ENCODE measurements around the gene SLITRK1.

The SLITRK1 gene, protein sequence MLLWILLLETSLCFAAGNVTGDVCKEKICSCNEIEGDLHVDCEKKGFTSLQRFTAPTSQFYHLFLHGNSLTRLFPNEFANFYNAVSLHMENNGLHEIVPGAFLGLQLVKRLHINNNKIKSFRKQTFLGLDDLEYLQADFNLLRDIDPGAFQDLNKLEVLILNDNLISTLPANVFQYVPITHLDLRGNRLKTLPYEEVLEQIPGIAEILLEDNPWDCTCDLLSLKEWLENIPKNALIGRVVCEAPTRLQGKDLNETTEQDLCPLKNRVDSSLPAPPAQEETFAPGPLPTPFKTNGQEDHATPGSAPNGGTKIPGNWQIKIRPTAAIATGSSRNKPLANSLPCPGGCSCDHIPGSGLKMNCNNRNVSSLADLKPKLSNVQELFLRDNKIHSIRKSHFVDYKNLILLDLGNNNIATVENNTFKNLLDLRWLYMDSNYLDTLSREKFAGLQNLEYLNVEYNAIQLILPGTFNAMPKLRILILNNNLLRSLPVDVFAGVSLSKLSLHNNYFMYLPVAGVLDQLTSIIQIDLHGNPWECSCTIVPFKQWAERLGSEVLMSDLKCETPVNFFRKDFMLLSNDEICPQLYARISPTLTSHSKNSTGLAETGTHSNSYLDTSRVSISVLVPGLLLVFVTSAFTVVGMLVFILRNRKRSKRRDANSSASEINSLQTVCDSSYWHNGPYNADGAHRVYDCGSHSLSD

DNA sequence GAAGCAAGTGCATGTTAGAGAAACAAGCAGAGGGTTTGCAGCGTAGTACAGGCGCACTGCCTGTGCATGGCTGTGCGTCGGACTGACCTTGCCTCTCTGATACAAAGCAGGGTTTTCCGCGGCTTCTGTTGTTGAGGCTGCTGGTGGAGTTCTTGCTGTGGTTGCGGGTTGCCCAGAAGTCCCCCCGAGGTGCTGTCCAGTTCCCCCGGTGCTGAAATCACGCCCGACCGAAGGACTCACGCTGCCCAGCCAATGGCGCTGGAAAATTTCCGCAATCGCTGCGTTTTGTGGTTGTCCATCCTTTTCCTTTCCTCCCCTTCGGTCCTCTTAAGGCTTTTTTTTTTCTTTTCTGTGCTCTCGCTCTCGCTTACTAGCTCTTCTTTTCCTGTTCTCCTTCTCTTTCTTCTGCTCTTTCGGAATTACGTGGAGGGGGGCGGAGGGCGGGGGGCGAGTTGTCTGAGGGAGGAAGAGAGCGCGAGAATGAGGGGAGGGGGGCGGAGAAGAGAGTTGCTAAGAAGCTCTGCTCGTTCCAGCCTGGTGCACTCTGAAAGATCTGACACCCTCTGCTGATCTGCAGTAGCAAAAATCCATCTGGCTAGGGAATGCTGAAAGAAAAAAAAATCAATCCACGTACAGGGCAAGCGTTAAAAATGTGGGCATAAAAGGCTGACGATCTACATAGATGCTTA, at the start of gene SLITRK1:
TSS of gene SLITRK1 (minus strand) at position 558 of the 689 bp plus-strand sequence. CDS start 967 bp downstream, outside the sequence.
- peak; percentile 33 for DNase-seq

DNA sequence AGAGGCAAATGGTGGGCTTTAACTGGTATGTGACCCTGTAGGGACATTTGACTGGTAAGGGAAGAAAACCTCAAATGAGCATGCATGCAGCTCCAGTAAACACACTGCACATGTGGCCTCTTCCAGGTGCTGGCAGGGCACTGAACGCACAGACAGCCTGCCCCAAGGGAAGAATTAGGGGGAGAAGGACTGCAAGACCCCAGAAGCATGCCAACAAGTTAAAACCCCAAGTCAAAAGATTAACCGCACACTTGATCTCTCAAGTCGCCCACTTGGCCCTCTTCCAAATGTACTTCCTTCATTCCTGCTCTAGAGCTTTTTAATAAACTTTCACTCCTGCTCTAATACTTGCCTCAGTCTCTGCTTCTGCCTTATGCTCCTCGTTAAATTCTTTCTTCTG, 46.9 kb upstream of the SLITRK1 start:
- no peak for DNase-seq

DNA sequence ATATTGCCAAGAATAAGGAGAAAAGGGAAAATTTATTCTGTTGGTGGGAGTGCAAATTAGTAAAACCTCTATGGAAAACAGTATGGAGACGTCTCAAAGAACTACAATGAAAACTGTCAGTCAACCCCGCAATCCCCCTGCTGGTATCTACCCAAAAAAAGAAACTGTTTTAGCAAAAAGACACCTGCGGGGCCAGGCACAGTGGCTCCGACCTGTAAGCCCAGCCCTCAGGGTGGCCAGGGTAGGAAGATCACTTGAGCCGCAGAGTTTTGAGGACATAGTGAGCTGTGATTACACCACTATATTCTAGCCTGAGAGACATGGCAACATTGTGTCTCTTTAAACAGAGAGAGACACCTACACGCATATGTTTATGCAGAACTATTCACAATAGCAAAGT, 37.5 kb upstream of the SLITRK1 start:
- no peak for DNase-seq

DNA sequence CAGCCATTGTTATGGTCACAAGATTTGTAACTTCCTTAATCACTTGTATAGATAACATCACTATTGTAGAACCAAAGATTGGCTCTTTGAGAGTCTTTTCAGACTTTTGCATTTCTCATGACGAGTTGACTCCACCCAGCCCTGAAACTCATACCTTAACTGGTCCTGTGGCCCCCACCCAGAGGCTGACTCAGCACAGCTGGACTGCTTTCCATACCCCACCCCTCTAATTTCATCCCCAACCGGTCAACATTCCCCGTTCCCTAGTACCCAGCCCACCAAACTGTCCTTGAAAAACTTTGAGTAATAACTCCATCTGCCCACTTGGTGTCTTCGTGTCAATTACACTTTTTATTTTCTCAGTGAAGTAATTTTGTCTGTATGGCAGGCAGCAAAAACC, 32.1 kb upstream of the SLITRK1 start:
- no peak for DNase-seq

DNA sequence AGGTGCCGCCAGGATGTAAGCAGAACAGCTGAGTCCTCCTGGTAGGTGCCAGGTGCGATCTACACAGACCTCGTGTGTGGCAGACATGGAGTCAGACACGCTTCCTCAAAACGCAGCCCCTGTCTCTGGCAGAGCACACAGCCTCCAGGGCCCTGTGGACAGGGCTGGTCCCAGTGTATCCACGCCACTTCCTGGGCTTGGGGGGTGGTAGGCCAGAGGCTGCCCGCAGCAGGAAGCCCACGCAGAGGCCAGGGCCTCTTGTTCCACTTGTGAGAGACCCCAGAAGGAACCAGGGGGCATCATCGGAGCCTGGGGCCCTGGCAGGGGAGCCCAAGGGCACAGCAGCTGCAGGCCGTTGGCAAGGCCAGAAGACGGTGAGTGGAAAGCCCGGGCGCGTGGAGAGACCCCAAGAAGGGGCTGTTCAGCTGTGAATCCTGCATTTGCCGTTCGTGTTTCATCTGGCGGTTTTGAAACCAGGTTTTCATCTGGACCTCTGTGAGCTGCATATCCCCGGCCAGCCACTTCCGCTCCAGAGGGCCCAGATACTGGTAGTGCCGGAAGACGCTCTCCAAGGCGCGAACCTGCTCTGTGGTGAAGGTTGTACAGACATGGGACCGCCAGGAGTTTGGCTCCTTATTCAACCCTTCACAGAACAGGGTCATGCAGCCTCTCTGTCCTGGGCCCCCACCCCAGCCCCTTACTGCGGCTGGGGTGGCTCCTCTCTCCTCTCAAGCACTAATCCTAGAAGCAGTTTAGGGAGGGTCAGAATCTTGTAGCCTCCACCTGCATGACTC, 25.1 kb upstream of the SLITRK1 start:
- DNase-seq, result no peak

DNA sequence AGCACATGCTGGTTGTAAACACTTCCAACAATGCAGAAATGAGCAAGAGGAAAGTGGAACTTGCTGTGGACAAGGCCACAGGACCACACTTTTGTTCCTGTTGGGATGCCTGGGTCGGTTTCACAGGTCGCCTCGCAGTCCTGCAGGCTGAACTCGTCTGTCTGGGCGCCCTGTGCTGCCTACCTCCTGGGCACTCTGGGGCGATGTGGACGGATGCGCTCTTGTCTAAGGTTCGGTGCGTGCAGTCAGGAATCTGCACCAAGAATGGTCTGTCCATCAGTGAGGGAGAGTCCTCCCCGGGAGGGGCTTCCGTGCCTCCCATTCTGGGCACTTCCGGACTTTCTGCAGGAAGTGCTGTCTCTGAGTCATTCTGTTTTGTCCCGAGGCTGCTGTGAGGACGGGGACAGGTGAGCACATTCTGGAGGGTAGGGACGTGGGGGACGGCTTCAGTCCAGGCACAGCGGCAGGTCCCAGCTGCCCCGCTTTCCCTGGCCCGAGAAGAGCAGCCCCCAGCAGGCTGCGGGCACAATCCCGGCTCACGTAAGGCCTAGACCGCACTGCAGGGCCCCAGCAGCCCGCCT, 24.1 kb upstream of the SLITRK1 start:
- DNase-seq, result no peak

DNA sequence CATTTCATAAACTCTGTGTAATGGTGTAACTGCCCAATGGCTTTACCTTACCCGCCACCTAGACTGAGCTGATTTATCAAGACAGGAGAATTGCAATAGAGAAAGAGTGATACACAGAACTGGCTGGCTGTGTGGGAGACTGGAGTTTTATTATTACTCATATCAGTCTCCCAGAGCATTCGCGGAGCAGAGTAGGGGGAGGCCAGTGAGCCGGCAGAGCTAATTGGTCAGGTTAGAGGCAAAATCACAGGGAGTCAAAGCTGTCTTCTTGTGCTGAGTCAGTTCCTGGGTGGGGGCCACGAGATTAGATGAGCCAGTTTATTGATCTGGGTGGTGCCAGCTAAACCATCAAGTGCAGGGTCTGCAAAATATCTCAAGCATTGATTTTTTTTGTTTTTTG, 23.4 kb upstream of the SLITRK1 start:
- DNase-seq, result no peak

DNA sequence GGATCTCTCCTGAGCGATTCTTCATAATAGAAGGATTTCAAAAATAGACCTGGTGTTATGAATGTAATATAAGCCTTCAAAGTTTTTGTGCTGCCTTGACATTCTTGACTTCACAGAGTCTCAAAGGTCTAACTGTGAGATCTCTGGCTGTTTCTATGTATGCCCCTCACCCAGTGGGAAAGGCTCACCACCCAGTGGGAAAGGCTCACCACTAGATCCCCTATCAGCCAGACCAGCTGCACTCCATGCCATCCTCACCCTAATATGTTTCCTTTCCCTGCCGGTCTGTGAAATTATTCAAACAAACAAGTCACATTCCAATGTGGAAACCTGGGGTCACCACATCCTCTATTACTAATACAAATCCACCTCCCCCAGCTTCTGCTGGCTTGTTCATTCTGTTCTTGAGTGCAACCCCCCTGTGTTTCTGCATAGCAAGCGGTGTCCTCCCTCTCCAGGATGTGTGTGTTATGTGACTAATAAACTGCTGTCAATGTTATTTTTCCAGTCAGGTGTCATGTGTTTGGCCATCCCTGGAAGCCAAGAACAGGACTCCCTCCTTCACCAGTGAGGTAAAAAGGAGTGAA, 13.8 kb upstream of the SLITRK1 start:
- DNase-seq, result no peak

DNA sequence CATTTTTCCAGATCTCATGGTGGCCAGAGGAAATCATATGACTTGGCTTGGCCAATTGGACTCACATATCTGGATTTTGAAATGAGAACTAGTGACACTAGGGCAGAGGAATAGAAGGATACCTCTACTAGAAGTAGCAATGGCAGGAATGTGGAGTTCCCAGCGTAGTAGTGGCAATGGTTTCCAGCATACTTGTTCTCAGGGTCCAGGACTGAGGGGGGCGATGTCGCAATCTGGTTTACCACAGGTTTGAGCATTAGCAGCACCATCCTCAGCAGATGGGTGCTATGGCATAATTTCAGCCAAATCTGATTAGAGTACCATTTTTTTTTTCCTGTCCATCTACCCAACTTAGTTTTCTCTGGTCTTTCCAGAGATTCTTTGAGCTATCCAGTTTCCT, 8.1 kb upstream of the SLITRK1 start:
- no peak for DNase-seq

DNA sequence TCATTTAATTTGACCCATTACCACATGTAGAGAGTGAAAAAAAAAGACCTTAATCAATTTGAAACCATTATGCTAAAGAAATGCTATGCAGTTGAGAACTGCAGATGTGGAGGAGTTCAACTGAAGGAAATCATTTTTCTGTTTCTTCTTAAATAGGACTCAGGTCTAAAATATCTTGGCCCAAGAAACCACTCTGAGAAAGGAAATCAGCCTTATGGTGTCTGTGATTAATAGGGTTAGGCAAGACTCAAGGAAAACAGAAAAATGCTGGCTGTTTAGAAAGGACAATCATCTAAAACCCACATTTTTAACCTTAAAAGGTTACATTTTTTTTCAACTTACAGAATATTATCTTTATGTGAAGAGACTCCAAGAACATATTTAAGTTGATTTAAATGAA, 1.9 kb upstream of the SLITRK1 start:
- DNase-seq, result no peak

DNA sequence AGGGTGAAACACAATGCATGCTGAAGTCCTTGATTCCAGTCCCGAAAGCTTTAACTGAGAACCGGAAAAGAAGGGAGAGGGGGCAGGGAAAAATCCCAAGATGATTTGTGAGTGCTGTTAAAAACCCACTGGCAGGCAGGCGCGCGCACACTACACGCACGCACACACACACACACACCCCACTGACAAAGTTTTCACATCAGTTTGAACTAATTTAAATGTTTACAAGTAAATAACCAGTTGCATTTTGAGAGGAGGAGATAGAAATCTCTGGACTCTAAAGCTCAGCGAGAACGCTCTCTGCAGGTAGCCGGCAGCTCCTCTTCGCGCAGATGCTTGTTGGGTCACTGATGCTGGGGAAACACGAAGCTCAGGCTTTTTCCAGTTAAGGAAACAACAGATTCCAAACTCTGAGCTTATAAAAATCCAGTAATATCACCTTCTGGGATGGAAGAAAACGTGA, 818 bp upstream of the SLITRK1 start:
- no peak for DNase-seq

DNA sequence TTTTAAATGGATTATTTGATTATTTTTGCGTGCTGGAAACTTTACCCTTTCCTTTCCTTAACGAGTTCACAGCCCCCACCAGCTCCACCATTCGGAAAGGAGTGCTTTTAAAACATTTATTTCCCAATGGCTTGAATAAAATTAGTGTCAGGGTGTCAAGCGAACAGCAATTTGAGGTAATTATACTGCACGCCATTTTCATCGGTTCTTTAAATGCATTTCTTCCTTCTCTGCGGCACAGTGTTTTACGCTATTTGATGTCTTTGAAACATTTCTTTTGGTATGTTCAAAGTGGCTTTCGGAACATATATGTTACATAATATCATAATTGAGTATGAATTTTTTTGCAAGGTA, 309 bp upstream of the SLITRK1 start:
- DNase-seq, result no peak

DNA sequence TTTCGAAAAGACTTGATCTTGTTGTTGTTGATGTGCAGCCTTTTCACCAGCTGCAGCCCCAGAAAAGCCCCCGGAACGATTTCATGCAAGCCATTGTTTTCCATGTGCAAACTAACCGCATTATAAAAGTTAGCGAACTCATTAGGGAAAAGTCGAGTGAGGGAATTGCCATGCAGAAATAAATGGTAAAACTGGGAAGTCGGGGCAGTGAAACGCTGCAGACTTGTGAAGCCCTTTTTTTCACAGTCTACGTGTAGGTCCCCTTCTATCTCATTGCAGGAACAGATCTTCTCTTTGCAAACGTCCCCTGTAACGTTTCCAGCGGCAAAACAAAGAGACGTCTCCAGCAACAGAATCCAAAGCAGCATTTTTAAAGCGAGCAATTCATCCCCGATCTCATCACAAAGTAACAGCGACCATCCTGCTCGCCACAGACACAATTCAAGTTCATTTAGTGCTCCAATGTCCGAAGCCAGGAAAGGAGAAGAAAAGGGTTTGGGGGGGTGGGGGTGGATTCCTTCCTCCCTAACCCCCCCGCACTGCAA, 1.1 kb downstream of the SLITRK1 start:
- no peak for DNase-seq

DNA sequence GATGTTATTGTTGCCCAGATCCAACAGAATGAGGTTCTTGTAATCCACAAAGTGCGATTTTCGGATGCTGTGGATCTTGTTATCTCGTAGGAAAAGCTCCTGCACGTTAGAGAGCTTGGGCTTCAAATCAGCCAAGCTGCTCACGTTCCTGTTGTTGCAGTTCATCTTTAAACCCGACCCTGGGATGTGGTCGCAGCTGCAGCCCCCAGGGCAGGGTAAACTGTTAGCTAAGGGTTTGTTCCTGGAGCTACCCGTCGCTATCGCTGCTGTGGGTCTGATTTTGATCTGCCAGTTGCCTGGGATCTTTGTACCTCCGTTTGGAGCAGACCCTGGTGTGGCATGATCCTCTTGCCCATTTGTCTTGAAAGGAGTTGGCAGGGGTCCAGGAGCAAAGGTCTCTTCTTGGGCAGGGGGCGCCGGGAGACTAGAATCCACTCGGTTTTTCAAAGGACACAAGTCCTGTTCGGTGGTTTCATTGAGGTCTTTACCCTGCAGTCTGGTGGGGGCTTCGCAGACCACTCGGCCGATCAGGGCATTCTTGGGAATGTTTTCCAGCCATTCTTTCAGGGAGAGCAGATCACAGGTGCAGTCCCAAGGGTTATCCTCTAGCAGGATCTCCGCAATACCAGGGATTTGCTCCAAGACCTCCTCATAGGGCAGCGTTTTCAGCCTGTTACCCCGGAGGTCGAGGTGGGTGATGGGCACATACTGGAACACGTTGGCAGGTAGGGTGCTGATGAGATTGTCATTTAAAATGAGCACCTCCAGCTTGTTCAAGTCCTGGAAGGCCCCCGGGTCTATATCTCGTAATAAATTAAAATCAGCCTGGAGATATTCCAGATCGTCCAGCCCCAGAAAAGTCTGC, 1.8 kb downstream of the SLITRK1 start:
- DNase-seq, result no peak

DNA sequence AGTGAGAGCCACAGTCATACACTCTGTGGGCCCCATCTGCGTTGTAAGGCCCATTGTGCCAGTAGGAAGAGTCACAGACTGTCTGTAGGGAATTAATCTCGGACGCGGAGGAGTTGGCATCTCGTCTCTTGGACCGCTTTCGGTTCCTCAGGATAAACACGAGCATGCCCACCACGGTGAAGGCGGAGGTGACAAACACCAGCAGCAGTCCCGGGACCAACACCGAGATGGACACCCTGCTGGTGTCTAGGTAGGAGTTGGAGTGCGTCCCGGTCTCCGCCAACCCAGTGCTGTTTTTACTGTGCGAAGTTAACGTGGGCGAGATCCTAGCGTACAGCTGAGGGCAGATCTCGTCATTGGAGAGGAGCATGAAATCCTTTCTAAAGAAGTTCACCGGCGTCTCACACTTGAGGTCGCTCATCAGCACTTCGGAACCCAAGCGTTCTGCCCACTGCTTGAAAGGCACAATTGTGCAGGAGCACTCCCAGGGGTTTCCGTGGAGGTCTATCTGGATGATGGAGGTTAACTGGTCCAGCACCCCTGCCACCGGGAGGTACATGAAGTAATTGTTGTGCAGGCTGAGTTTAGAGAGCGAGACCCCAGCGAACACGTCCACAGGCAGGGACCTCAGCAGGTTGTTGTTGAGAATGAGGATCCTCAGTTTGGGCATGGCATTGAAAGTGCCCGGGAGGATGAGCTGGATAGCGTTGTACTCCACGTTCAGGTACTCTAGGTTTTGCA, 2.7 kb downstream of the SLITRK1 start:
- DNase-seq, result no peak

DNA sequence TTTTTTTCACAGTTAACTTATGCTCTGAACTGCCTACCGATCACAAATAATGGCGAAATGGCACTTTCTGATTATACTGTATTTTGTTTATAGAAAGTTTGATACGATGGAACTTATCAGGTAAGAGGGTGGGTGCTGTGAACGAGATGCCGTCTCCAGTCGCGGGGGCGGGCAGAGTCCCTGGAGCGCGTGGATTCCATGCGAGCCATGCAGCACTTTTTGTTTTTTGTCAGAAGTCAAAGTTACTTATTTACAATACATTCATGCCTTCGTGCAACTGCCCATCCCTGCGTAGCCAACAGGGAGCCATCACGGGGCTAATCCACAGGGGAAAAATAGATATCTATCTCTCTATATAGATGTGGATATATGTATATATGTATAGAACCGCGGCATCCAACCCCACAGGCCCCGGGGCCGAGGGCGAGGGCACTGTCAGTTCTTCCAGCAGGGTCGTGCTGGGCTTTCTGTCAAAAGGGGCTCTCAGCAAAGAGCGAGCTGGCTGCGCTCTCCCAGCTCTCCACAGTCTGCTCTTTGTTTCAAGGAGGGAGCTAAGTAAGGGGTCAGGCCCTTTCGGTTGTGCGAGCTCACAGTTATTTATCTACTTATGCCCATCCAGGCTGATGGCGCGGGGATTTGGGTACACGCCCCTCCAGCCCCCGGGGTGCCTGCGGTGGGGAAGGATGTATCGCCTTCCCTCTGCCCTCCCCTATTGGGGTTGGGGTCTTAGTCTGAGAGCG, 3.4 kb downstream of the SLITRK1 start:
- DNase-seq, result no peak

DNA sequence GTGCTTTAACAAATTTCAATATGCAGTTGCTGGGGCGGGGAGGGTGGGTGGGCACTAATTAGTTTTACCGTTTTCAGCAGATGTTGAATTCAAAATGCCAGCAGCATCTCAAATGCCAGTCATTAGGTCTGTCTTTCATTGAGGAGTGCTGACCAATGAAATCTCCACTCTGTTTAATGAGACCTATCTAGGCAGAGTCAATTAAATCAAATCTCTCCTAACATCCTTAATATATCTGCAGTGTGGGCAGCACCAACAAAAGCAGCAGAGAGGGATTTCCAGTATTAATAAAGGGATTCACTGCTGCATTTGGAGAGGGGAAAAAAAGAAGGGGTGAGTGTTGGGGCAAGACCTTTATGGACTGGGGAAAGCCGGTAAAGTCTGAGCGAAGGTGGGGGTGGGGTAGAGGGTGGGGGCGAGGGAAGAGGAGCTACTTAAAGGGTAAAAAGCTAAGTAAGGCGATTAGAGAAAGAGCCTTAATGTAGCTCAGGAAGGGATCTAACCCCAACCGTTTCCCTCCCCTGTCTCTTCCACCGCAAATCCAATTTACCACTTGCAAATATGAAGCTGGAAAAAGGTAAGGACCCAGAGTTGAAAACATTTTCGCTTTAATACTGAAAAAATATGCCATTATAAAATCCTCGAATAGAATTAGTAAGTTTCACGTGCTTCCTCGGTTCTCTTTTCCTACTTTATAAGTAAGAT, 4.5 kb downstream of the SLITRK1 start:
- no peak for DNase-seq

DNA sequence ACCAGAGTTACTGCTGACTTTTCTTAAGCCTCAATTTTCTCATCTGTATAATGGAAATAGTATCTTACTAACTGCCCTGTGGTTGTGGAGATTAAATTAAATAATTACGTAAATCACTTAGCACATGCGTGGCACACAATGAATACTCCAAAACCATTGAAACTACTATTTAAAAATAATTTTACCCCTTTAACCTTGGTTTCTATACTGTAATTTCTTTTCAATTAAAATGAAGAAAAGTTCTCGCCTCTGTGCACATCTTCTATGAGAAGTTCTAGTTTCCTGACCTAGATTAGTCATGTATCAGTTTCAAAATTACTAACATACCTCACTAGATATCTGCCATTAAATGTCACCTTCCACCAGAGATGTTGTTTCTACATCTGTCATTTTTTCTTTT, 5.7 kb downstream of the SLITRK1 start:
- no peak for DNase-seq

DNA sequence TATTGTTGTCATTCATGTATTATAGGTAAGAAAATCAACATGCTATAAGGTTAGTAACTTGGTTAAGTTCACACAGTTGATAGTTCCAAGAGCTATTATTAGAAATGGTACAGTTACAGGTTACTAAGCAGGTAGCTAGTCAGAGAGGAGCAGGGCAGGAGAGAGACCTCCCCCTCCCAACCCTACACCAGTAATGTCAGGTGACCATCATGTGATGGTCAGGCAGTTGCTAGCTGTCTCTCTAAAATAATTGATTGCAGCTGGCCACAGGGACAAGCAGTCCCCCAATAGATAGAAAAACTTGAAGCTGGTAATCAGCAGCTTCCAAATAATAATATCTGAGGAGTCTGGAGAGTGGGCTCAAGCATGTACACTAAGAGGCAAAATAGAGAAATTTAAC, 14.6 kb downstream of the SLITRK1 start:
- DNase-seq, result no peak

All from hematopoietic multipotent progenitor cell treated with erythropoietin and hydrocortisone succinate and interleukin-3 and kit ligand, for 8 days (in vitro differentiated cells).